DOHH2 (cell line): ENCODE results near the gene FOXF2.

Experiments used
- H3F3A ChIP-seq: fragments of 200-600 bp; sonication (generic), shearing (Covaris generic); 2 replicates; pipeline ENCODE4 v1.6.0; 2016; ENCODE audit warnings: antibody characterized with exemption, mild to moderate bottlenecking; ENCODE audit not compliant: control insufficient read depth, insufficient read depth
- H3K27ac ChIP-seq: fragments of 200-600 bp; sonication (generic); 2 replicates; pipeline ENCODE4 v1.5.1; 2014; ENCODE audit warnings: low read depth, mild to moderate bottlenecking, low read length, moderate library complexity
- H3K27me3 ChIP-seq: fragments of 200-600 bp; sonication (generic); 2 replicates; pipeline ENCODE4 v1.6.1; 2014; ENCODE audit warnings: mild to moderate bottlenecking, low read length, mixed read lengths; ENCODE audit not compliant: control insufficient read depth
- H3K36me3 ChIP-seq: fragments of 200-600 bp; sonication (generic); 2 replicates; pipeline ENCODE4 v1.6.1; 2014; ENCODE audit warnings: mild to moderate bottlenecking, low read length, moderate library complexity, mixed read lengths; ENCODE audit not compliant: control insufficient read depth
- H3K4me1 ChIP-seq: fragments of 200-600 bp; sonication (generic); 2 replicates; pipeline ENCODE4 v1.6.1; 2014; ENCODE audit warnings: mild to moderate bottlenecking, low read length, mixed read lengths; ENCODE audit not compliant: control insufficient read depth
- H3K4me2 ChIP-seq: fragments of 200-600 bp; sonication (generic); 2 replicates; pipeline ENCODE4 v1.6.0; 2014; ENCODE audit warnings: mild to moderate bottlenecking, low read length, moderate library complexity
- H3K4me3 ChIP-seq: fragments of 200-600 bp; sonication (generic); 2 replicates; pipeline ENCODE4 v1.5.1; 2014; ENCODE audit warnings: mild to moderate bottlenecking, low read length, mixed read lengths
- H3K79me2 ChIP-seq: fragments of 200-600 bp; sonication (generic); 2 replicates; pipeline ENCODE4 v1.6.1; 2014; ENCODE audit warnings: mild to moderate bottlenecking, low read length, mixed read lengths; ENCODE audit not compliant: control insufficient read depth
- H3K9me2 ChIP-seq: fragments of 200-600 bp; sonication (generic); replicated peaks from 2 replicates; pipeline ENCODE4 v1.6.1; 2014; ENCODE audit warnings: mild to moderate bottlenecking, low read length, mixed read lengths; ENCODE audit not compliant: control insufficient read depth
- H3K9me3 ChIP-seq: fragments of 200-600 bp; sonication (generic); 2 replicates; pipeline ENCODE4 v1.6.1; 2014; ENCODE audit warnings: antibody characterized with exemption, low read length, mixed read lengths; ENCODE audit not compliant: control insufficient read depth, insufficient read depth
- H4K20me1 ChIP-seq: fragments of 200-600 bp; sonication (generic); 2 replicates; pipeline ENCODE4 v1.6.0; 2014; ENCODE audit warnings: low read depth, mild to moderate bottlenecking, antibody characterized with exemption, low read length, moderate library complexity; ENCODE audit not compliant: control insufficient read depth, insufficient read depth
- EZH2phosphoT487 ChIP-seq: fragments of 200-600 bp; sonication (generic); IDR thresholded peaks from 2 replicates; pipeline ENCODE4 v1.6.1; 2017; ENCODE audit warnings: borderline replicate concordance, mild to moderate bottlenecking, antibody characterized with exemption, low read length, moderate library complexity, mixed read lengths
- TF ChIP-seq, protein P1 (sequence below): fragments of 200-600 bp; sonication (generic); IDR thresholded peaks from one replicate; pipeline ENCODE4 v1.5.1; 2014; ENCODE audit warnings: antibody characterized with exemption, mild to moderate bottlenecking, low read depth, low read length; ENCODE audit not compliant: poor library complexity, severe bottlenecking

The FOXF2 gene

DNA sequence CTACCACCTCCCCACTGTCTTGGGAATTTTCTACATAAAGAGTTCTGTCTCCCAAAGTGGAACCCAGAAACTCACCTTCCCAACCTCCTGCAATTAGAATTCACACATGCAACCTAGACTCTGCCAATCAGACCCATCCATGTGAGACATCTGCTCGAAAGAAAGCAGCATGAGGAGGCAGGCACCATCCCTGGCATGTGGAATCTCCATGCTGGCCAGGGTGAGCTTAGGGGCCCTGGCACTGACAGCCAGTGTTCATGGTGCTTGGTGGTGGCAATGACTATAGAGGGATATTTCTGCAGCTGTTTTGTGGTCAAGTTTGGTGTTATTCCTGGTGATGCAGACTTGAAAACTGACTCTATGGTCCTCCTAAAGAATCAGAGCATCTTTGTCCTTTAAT, 17.4 kb upstream of the FOXF2 start:
- Histone ChIP-seq H3K79me2 (no peaks in the 10 kb centered on the region), H3K4me3 (no peak overlapping the region), H3K4me1 (no peaks in the 10 kb centered on the region), H3F3A (no peaks in the 10 kb centered on the region), H3K27ac (no peak overlapping the region), H3K9me2 (no peaks in the 10 kb centered on the region), H3K27me3 (no peaks in the 10 kb centered on the region; the same call in 1 of the 2 replicates), H3K36me3 (no peaks in the 10 kb centered on the region), H3K4me2 (no peak overlapping the region), H4K20me1 (no peaks in the 10 kb centered on the region), H3K9me3 (no peaks in the 10 kb centered on the region)
- TF ChIP-seq, protein P1, sequence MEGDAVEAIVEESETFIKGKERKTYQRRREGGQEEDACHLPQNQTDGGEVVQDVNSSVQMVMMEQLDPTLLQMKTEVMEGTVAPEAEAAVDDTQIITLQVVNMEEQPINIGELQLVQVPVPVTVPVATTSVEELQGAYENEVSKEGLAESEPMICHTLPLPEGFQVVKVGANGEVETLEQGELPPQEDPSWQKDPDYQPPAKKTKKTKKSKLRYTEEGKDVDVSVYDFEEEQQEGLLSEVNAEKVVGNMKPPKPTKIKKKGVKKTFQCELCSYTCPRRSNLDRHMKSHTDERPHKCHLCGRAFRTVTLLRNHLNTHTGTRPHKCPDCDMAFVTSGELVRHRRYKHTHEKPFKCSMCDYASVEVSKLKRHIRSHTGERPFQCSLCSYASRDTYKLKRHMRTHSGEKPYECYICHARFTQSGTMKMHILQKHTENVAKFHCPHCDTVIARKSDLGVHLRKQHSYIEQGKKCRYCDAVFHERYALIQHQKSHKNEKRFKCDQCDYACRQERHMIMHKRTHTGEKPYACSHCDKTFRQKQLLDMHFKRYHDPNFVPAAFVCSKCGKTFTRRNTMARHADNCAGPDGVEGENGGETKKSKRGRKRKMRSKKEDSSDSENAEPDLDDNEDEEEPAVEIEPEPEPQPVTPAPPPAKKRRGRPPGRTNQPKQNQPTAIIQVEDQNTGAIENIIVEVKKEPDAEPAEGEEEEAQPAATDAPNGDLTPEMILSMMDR: no peak
- no peak for TF ChIP-seq EZH2phosphoT487

- no peak for TF ChIP-seq EZH2phosphoT487
- TF ChIP-seq, protein P1: no peak
Observed at GRCh38 chr6:1372690-1373089, 16.7 kb upstream of the FOXF2 start.

GRCh38 chr6:1376653-1377052, 12.7 kb upstream of the FOXF2 start:
- no peaks in the 10 kb centered on the region for H3K4me1 ChIP-seq
- H3K27me3 ChIP-seq: peaks cover 19% of the 10 kb centered on the region
- no peaks in the 10 kb centered on the region for H4K20me1 ChIP-seq
- H3K4me3 ChIP-seq: no peak overlapping the region
- H3K79me2 ChIP-seq: no peaks in the 10 kb centered on the region
- no peak overlapping the region for H3K4me2 ChIP-seq
- H3K9me2 ChIP-seq: no peaks in the 10 kb centered on the region
- H3K9me3 ChIP-seq: no peaks in the 10 kb centered on the region
- H3K27ac ChIP-seq: no peak overlapping the region
- TF ChIP-seq, protein P1: no peak
- no peak for TF ChIP-seq EZH2phosphoT487
- no peaks in the 10 kb centered on the region for H3F3A ChIP-seq
- H3K36me3 ChIP-seq: no peaks in the 10 kb centered on the region

More at GRCh38 chr6:1372690-1373089, 16.7 kb upstream of the FOXF2 start:
- H3K36me3 ChIP-seq: no peaks in the 10 kb centered on the region
- H3K27me3 ChIP-seq: no peaks in the 10 kb centered on the region; the same call in 1 of the 2 replicates
- no peak overlapping the region for H3K4me3 ChIP-seq
- H4K20me1 ChIP-seq: no peaks in the 10 kb centered on the region
- H3K27ac ChIP-seq: no peak overlapping the region
- no peaks in the 10 kb centered on the region for H3K9me3 ChIP-seq
- H3K79me2 ChIP-seq: no peaks in the 10 kb centered on the region
- no peak overlapping the region for H3K4me2 ChIP-seq
- no peaks in the 10 kb centered on the region for H3K9me2 ChIP-seq
- no peaks in the 10 kb centered on the region for H3K4me1 ChIP-seq
- H3F3A ChIP-seq: no peaks in the 10 kb centered on the region

GRCh38 chr6:1377526-1377925, 11.8 kb upstream of the FOXF2 start:
- TF ChIP-seq, protein P1: no peak
- no peak for TF ChIP-seq EZH2phosphoT487
- H3K9me2 ChIP-seq: no peaks in the 10 kb centered on the region
- H3K9me3 ChIP-seq: no peaks in the 10 kb centered on the region
- peaks cover 20% of the 10 kb centered on the region for H3K27me3 ChIP-seq
- H3K4me3 ChIP-seq: no peak overlapping the region
- no peak overlapping the region for H3K27ac ChIP-seq
- no peaks in the 10 kb centered on the region for H3K36me3 ChIP-seq
- H4K20me1 ChIP-seq: no peaks in the 10 kb centered on the region
- no peaks in the 10 kb centered on the region for H3F3A ChIP-seq
- no peaks in the 10 kb centered on the region for H3K79me2 ChIP-seq
- no peak overlapping the region for H3K4me2 ChIP-seq
- no peaks in the 10 kb centered on the region for H3K4me1 ChIP-seq
